ENCODE data around the gene KCNJ12.

KCNJ12 gene

DNA sequence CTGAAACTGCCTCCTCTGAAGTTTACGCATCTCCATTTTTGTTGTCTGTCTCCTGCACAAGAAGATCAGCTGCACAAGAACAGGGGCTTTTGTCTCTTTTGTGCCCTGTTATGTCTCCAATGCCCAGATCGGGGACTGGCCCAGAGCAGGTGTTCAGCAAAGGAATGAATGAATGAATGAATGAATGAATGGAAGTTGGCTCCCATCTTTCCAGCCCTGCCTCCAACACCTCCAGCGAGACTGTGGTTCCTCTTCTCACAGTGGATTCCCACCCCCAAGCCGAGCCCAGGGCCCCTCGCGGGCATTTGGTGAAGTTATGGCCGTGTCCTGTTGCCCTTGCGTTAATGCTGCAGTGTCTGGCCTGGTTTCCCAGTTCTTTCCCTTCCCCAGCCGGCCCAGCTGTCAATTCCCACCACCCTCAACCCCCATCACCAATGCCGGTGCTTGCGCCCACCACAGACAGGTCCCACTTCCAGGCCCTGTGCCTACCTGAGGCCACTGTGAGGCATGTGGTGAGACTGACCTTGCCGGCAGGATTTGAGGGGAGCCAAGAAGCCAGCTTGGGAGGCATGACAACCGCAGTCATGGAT, 21.3 kb upstream of the KCNJ12 start:
- Histone ChIP-seq H3K4me3 (IDR thresholded peaks at IDR 0.05; ENCODE audit: insufficient read depth, low read depth, low read length) (no peak overlapping the region), H3K36me3 (ENCODE audit: insufficient read depth) (no peaks in the 10 kb centered on the region), H3K4me1 (ENCODE audit: low read depth, poor library complexity, severe bottlenecking) (peaks cover 6% of the 10 kb centered on the region), H3K27me3 (ENCODE audit: insufficient read depth, low read depth) (no peaks in the 10 kb centered on the region), H4K20me1 (ENCODE audit: insufficient read depth) (no peaks in the 10 kb centered on the region), H3K79me2 (ENCODE audit: insufficient read depth, low read depth) (no peaks in the 10 kb centered on the region), H2AFZ (ENCODE audit: low read depth) (no peak overlapping the region), H3K9ac (no peak overlapping the region), H3K4me2 (no peak overlapping the region), H3K27ac (no peak overlapping the region)
- TF ChIP-seq, protein P1, sequence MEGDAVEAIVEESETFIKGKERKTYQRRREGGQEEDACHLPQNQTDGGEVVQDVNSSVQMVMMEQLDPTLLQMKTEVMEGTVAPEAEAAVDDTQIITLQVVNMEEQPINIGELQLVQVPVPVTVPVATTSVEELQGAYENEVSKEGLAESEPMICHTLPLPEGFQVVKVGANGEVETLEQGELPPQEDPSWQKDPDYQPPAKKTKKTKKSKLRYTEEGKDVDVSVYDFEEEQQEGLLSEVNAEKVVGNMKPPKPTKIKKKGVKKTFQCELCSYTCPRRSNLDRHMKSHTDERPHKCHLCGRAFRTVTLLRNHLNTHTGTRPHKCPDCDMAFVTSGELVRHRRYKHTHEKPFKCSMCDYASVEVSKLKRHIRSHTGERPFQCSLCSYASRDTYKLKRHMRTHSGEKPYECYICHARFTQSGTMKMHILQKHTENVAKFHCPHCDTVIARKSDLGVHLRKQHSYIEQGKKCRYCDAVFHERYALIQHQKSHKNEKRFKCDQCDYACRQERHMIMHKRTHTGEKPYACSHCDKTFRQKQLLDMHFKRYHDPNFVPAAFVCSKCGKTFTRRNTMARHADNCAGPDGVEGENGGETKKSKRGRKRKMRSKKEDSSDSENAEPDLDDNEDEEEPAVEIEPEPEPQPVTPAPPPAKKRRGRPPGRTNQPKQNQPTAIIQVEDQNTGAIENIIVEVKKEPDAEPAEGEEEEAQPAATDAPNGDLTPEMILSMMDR (conservative IDR thresholded peaks at IDR 0.05; ENCODE audit: low read depth, low read length), result no peak

DNA sequence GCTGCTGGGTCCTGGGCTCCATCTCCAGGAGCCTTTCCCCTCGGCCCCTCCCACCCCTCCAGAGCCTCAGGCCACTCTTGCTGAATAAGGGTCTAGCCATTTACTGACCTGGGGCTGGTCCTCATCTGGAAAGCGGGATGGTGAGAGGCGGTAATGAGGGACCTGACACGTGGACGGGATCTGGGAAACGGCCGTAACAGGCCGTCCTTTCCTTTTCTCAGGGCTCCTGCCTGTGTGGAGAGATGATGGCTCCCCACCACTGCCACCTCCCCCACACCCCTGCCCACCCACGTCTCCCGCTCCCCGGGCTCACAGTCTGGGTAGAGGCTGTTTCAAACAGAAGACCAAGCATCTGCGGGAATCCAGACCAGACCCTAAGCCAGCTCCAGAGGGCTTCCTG, 20.6 kb upstream of the KCNJ12 start:
- no peak overlapping the region for H3K4me2 ChIP-seq
- H3K27me3 ChIP-seq (ENCODE audit: insufficient read depth, low read depth), result no peaks in the 10 kb centered on the region
- no peaks in the 10 kb centered on the region for H4K20me1 ChIP-seq (ENCODE audit: insufficient read depth)
- no peak overlapping the region for H3K9ac ChIP-seq
- H3K4me3 ChIP-seq (IDR thresholded peaks at IDR 0.05; ENCODE audit: insufficient read depth, low read depth, low read length), result no peak overlapping the region
- TF ChIP-seq, protein P1 (conservative IDR thresholded peaks at IDR 0.05; ENCODE audit: low read depth, low read length), result no peak
- H3K79me2 ChIP-seq (ENCODE audit: insufficient read depth, low read depth), result no peaks in the 10 kb centered on the region
- no peak overlapping the region for H2AFZ ChIP-seq (ENCODE audit: low read depth)
- no peak overlapping the region for H3K27ac ChIP-seq
- no peaks in the 10 kb centered on the region for H3K36me3 ChIP-seq (ENCODE audit: insufficient read depth)
- peaks cover 5% of the 10 kb centered on the region for H3K4me1 ChIP-seq (ENCODE audit: low read depth, poor library complexity, severe bottlenecking)

DNA sequence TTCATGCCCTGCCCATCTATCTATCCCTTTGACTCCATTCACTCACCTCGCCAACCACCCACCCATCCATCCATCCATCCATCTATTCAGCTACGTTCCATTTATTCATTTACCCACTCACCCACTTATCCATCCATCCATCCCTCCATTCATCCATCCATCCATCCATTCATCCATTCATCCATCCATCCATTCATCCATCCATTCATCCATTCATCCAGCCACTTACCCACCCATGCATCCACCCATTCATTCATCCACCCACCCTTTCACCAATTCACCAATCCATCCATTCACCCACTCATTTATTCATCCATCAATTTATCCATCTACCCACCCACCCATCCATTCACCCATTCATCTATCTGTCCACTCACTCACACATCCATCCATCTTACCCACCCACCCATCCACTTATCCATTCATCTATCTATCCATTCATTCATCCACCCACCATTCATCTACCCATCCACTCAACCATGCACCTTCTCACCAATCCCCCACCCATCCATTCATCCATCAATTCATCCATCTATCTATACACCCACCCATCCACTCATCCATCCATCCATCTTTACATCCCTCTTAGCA, 19.5 kb upstream of the KCNJ12 start:
- TF ChIP-seq, protein P1 (conservative IDR thresholded peaks at IDR 0.05; ENCODE audit: low read depth, low read length), result no peak
- Histone ChIP-seq H3K9ac (no peak overlapping the region), H3K27ac (no peak overlapping the region), H3K27me3 (ENCODE audit: insufficient read depth, low read depth) (no peaks in the 10 kb centered on the region), H3K36me3 (ENCODE audit: insufficient read depth) (no peaks in the 10 kb centered on the region), H2AFZ (ENCODE audit: low read depth) (no peak overlapping the region), H3K79me2 (ENCODE audit: insufficient read depth, low read depth) (no peaks in the 10 kb centered on the region), H3K4me1 (ENCODE audit: low read depth, poor library complexity, severe bottlenecking) (no peaks in the 10 kb centered on the region), H3K4me3 (IDR thresholded peaks at IDR 0.05; ENCODE audit: insufficient read depth, low read depth, low read length) (no peak overlapping the region), H3K4me2 (no peak overlapping the region), H4K20me1 (ENCODE audit: insufficient read depth) (no peaks in the 10 kb centered on the region)

DNA sequence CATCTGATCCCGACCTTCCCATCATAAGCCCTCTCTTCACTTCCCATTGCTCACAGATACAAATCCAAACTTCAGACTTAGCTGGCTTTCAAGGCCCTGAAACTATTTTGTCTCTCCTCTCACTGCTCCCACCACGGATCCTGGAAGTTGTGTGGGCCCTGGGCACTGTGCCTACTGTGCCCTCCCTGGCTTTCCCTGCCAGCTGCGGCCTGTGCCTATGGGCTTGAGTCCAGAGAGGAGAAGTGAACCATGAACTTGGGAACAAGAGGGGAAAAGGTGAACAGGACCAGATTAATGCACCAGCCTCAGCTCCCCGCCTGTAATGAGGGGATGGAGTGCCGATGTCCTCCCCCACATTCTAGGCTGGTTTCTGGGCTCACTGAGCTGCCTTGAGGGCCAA, 18.9 kb upstream of the KCNJ12 start:
- Histone ChIP-seq H2AFZ (ENCODE audit: low read depth) (no peak overlapping the region), H3K27me3 (ENCODE audit: insufficient read depth, low read depth) (no peaks in the 10 kb centered on the region), H3K79me2 (ENCODE audit: insufficient read depth, low read depth) (no peaks in the 10 kb centered on the region), H3K36me3 (ENCODE audit: insufficient read depth) (no peaks in the 10 kb centered on the region), H3K9ac (no peak overlapping the region), H3K4me3 (IDR thresholded peaks at IDR 0.05; ENCODE audit: insufficient read depth, low read depth, low read length) (no peak overlapping the region), H3K4me2 (no peak overlapping the region), H3K4me1 (ENCODE audit: low read depth, poor library complexity, severe bottlenecking) (no peaks in the 10 kb centered on the region), H4K20me1 (ENCODE audit: insufficient read depth) (no peaks in the 10 kb centered on the region), H3K27ac (no peak overlapping the region)
- TF ChIP-seq, protein P1 (conservative IDR thresholded peaks at IDR 0.05; ENCODE audit: low read depth, low read length), result no peak

Data from KMS-11 (cell line).